ENCODE results near the gene UHRF2. TPM values are rescaled to one million over a fixed set of nuclear protein-coding genes. Genes with fewer than 3 reads are reported as not detected.
A peak's percentile ranks its signal among the peaks of the same experiment; 100 is the strongest.

UHRF2 gene
- total RNA-seq, 1 experiment from 2014 or later: 53.8 TPM

- peak overlapping the region; percentile 90 for H3K4me3 ChIP-seq
- H3K4me1 ChIP-seq: 0 out of 2 replicates have a peak, but pooled peaks cover 3% of the 10 kb centered on the region
- H3K27ac ChIP-seq: peak overlapping the region; percentile 62
- peaks cover 7% of the 10 kb centered on the region for H3K36me3 ChIP-seq
- no peaks in the 10 kb centered on the region for H3K9me3 ChIP-seq (replicated peaks)
- H3K27me3 ChIP-seq: no peaks in the 10 kb centered on the region
- peak; percentile 15 to 40 for DNase-seq
These were observed 607 bp downstream of the UHRF2 start for GRCh38 chr9:6413365-6414246.

- H3K27ac ChIP-seq: peak overlapping the region; percentile 62
- no peaks in the 10 kb centered on the region for H3K9me3 ChIP-seq (replicated peaks)
- H3K36me3 ChIP-seq: peaks cover 7% of the 10 kb centered on the region
- H3K27me3 ChIP-seq: no peaks in the 10 kb centered on the region
- no peak for DNase-seq
- H3K4me3 ChIP-seq: peak overlapping the region; percentile 90
- H3K4me1 ChIP-seq: 0 out of 2 replicates have a peak, but pooled peaks cover 3% of the 10 kb centered on the region
These were observed 1.2 kb downstream of the UHRF2 start for GRCh38 chr9:6414247-6414641.

GRCh38 chr9:6415266-6415665 is 2.3 kb downstream of the UHRF2 start:
- Histone ChIP-seq H3K27ac (no peak overlapping the region), H3K4me1 (0 out of 2 replicates have a peak, but pooled peaks cover 3% of the 10 kb centered on the region), H3K36me3 (peaks cover 7% of the 10 kb centered on the region), H3K27me3 (no peaks in the 10 kb centered on the region), H3K9me3 (replicated peaks) (no peaks in the 10 kb centered on the region), H3K4me3 (no peak overlapping the region; the same call in 1 of the 2 replicates)
- peak in 1 of 2 experiments; percentile 4 for DNase-seq

- Histone ChIP-seq H3K27me3 (no peaks in the 10 kb centered on the region), H3K4me3 (no peak overlapping the region), H3K4me1 (0 out of 2 replicates have a peak, but pooled peaks cover 3% of the 10 kb centered on the region), H3K27ac (no peak overlapping the region), H3K36me3 (peaks cover 14% of the 10 kb centered on the region), H3K9me3 (replicated peaks) (no peaks in the 10 kb centered on the region)
- DNase-seq: no peak
These were observed 4.2 kb downstream of the UHRF2 start for GRCh38 chr9:6417186-6417585.

- Histone ChIP-seq H3K36me3 (peaks cover 17% of the 10 kb centered on the region), H3K27me3 (no peaks in the 10 kb centered on the region), H3K27ac (no peak overlapping the region), H3K4me3 (no peak overlapping the region), H3K9me3 (replicated peaks) (no peaks in the 10 kb centered on the region), H3K4me1 (0 out of 2 replicates have a peak, but pooled peaks cover 3% of the 10 kb centered on the region)
- DNase-seq: no peak
These were observed 5.8 kb downstream of the UHRF2 start for GRCh38 chr9:6418764-6419163.

- 0 out of 2 replicates have a peak, but pooled peaks cover 14% of the 10 kb centered on the region for H3K36me3 ChIP-seq
- H3K4me3 ChIP-seq: no peak overlapping the region
- DNase-seq: no peak
- H3K27me3 ChIP-seq: no peaks in the 10 kb centered on the region
- 0 out of 2 replicates have a peak, but pooled peaks cover 5% of the 10 kb centered on the region for H3K4me1 ChIP-seq
- no peaks in the 10 kb centered on the region for H3K9me3 ChIP-seq (replicated peaks)
- H3K27ac ChIP-seq: no peak overlapping the region
These were observed 11.9 kb downstream of the UHRF2 start for GRCh38 chr9:6424940-6425339.

GRCh38 chr9:6426117-6426516 is 13.1 kb downstream of the UHRF2 start:
- Histone ChIP-seq H3K27me3 (no peaks in the 10 kb centered on the region), H3K4me1 (0 out of 2 replicates have a peak, but pooled peaks cover 5% of the 10 kb centered on the region), H3K36me3 (0 out of 2 replicates have a peak, but pooled peaks cover 11% of the 10 kb centered on the region), H3K27ac (no peak overlapping the region), H3K4me3 (no peak overlapping the region), H3K9me3 (replicated peaks) (no peaks in the 10 kb centered on the region)
- DNase-seq: peak in 1 of 2 experiments; percentile 17

GRCh38 chr9:6428940-6429889 is 16.2 kb downstream of the UHRF2 start:
- no peaks in the 10 kb centered on the region for H3K9me3 ChIP-seq (replicated peaks)
- H3K27me3 ChIP-seq: no peaks in the 10 kb centered on the region
- H3K27ac ChIP-seq: no peak overlapping the region
- H3K4me1 ChIP-seq: 0 out of 2 replicates have a peak, but pooled peaks cover 5% of the 10 kb centered on the region
- peaks cover 4% of the 10 kb centered on the region; the same call in 1 of the 2 replicates for H3K36me3 ChIP-seq
- no peak overlapping the region for H3K4me3 ChIP-seq
- DNase-seq: no peak

- H3K4me1 ChIP-seq: 0 out of 2 replicates have a peak, but pooled peaks cover 4% of the 10 kb centered on the region
- H3K36me3 ChIP-seq: peaks cover 4% of the 10 kb centered on the region; the same call in 1 of the 2 replicates
- H3K4me3 ChIP-seq: no peak overlapping the region
- no peaks in the 10 kb centered on the region for H3K27me3 ChIP-seq
- DNase-seq: no peak
- no peaks in the 10 kb centered on the region for H3K9me3 ChIP-seq (replicated peaks)
- no peak overlapping the region for H3K27ac ChIP-seq
These were observed 18.0 kb downstream of the UHRF2 start for GRCh38 chr9:6431038-6431437.

GRCh38 chr9:6433410-6433809 is 20.4 kb downstream of the UHRF2 start:
- H3K27ac ChIP-seq: no peak overlapping the region
- H3K4me1 ChIP-seq: no peaks in the 10 kb centered on the region
- no peaks in the 10 kb centered on the region for H3K9me3 ChIP-seq (replicated peaks)
- no peaks in the 10 kb centered on the region; the same call in 1 of the 2 replicates for H3K36me3 ChIP-seq
- DNase-seq: no peak
- no peak overlapping the region for H3K4me3 ChIP-seq
- no peaks in the 10 kb centered on the region for H3K27me3 ChIP-seq

- Histone ChIP-seq H3K36me3 (peaks cover 4% of the 10 kb centered on the region; the same call in 1 of the 2 replicates), H3K4me1 (no peaks in the 10 kb centered on the region), H3K9me3 (replicated peaks) (no peaks in the 10 kb centered on the region), H3K27me3 (no peaks in the 10 kb centered on the region), H3K27ac (no peak overlapping the region), H3K4me3 (no peak overlapping the region)
- no peak for DNase-seq
These were observed 26.2 kb downstream of the UHRF2 start for GRCh38 chr9:6439051-6439703.

GRCh38 chr9:6440405-6440804 is 27.4 kb downstream of the UHRF2 start:
- DNase-seq: no peak
- Histone ChIP-seq H3K9me3 (replicated peaks) (no peaks in the 10 kb centered on the region), H3K27ac (no peak overlapping the region), H3K36me3 (peaks cover 4% of the 10 kb centered on the region; the same call in 1 of the 2 replicates), H3K4me3 (no peak overlapping the region), H3K27me3 (no peaks in the 10 kb centered on the region), H3K4me1 (no peaks in the 10 kb centered on the region)

GRCh38 chr9:6441269-6441668 is 28.3 kb downstream of the UHRF2 start:
- no peak overlapping the region for H3K4me3 ChIP-seq

GRCh38 chr9:6443661-6444060 is 30.7 kb downstream of the UHRF2 start:
- Histone ChIP-seq H3K36me3 (peaks cover 2% of the 10 kb centered on the region; the same call in 1 of the 2 replicates), H3K4me1 (no peaks in the 10 kb centered on the region), H3K9me3 (replicated peaks) (no peaks in the 10 kb centered on the region), H3K27me3 (no peaks in the 10 kb centered on the region), H3K4me3 (no peak overlapping the region), H3K27ac (no peak overlapping the region)
- DNase-seq: no peak

More at GRCh38 chr9:6441269-6441668, 28.3 kb downstream of the UHRF2 start:
- Histone ChIP-seq H3K27me3 (no peaks in the 10 kb centered on the region), H3K27ac (no peak overlapping the region), H3K4me1 (no peaks in the 10 kb centered on the region), H3K9me3 (replicated peaks) (no peaks in the 10 kb centered on the region), H3K36me3 (peaks cover 4% of the 10 kb centered on the region; the same call in 1 of the 2 replicates)
- DNase-seq: no peak
